Suprapubic skin (tissue), 4 donors: ENCODE measurements around the gene RPL13. TPM values are rescaled to one million over a fixed set of nuclear protein-coding genes. Genes with fewer than 3 reads are reported as not detected.

Experiments used
- DNase-seq, 2 donors: peaks; one replicate each; pipeline ENCODE4 v3.0.0-alpha.2; 2019; ENCODE audit warnings: low spot score in 2 of 2
- H3K27ac ChIP-seq: fragments of 200-600 bp; sonication (generic); one replicate; pipeline ENCODE4 v1.5.1; 2019
- H3K27me3 ChIP-seq: fragments of 200-600 bp; sonication (generic); one replicate; pipeline ENCODE4 v1.5.1; 2019
- H3K36me3 ChIP-seq: fragments of 200-600 bp; sonication (generic); one replicate; pipeline ENCODE4 v1.5.1; 2019
- H3K4me1 ChIP-seq: fragments of 200-600 bp; sonication (generic); one replicate; pipeline ENCODE4 v1.5.1; 2019
- H3K4me3 ChIP-seq: fragments of 200-600 bp; sonication (generic); one replicate; pipeline ENCODE4 v1.5.1; 2019; ENCODE audit warnings: mild to moderate bottlenecking
- H3K9me3 ChIP-seq: fragments of 200-600 bp; sonication (generic); one replicate; pipeline ENCODE4 v1.5.1; 2019
- EP300 ChIP-seq: sonication (generic); formaldehyde crosslinking; IDR thresholded peaks from one replicate; pipeline ENCODE4 v1.6.1; 2017; ENCODE audit warnings: antibody characterized with exemption
- POLR2A ChIP-seq, 2 donors: fragments of 450-650 bp; IDR thresholded peaks; one replicate each; pipeline ENCODE4 v1.6.1; 2017; ENCODE audit warnings: antibody characterized with exemption in 2 of 2, mild to moderate bottlenecking in 2 of 2, moderate library complexity in 2 of 2
- POLR2AphosphoS5 ChIP-seq, 3 donors: sonication (generic); formaldehyde crosslinking; IDR thresholded peaks; one replicate each; pipeline ENCODE4 v1.6.1; 2017; ENCODE audit warnings: antibody characterized with exemption in 3 of 3
- WGBS: methylation state at CpG from one replicate; pipeline ENCODE4 v1.1.5; 2018; 5-methylcytosine and 5-hydroxymethylcytosine counted together
- total RNA-seq, 4 donors: library from RNA; depleted of rRNA; stranded (reverse); fragments of >200 nt; gene quantifications; one replicate each; pipeline ENCODE4 v1.1.0, GENCODE V29; 2016
- TF ChIP-seq, protein P1 (sequence below), 2 donors: fragments of 200-600 bp in 1 of 2; fragments of 450-650 bp in 1 of 2; sonication (generic) in 1 of 2; IDR thresholded peaks; one replicate each; pipeline ENCODE4 v1.5.1; 2016 to 2019; ENCODE audit warnings: antibody characterized with exemption in 2 of 2, mild to moderate bottlenecking in 1 of 2, moderate library complexity in 1 of 2

Gene RPL13
- total RNA-seq, 4 donors from 2014 or later, result 4,033 to 9,308 (median 7,964) TPM

DNA sequence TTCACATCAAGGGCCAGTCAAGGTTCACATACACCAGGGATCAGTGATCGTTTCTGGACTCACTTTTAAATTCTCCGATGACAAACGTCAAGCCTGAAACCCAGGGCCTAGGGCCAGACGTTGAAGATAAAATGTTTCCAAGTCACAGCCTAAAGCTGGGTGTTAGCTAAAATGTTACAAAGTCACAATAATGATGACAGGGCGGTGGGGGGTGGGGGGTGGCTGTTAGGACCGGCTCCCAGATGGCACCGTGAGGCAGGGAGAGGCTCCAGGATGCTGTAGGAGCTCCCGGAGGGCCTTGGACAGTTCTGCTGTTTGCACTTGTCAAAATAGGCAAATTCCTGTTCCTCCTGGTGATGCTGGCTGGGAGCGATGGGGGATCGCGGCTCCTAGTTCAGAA lies 16.4 kb upstream of the RPL13 start:
- H3K27ac ChIP-seq, result no peak overlapping the region
- no peak overlapping the region for H3K4me3 ChIP-seq
- H3K4me1 ChIP-seq, result no peaks in the 10 kb centered on the region
- 91% methylated on average over 11 of the region's 11 CpGs for WGBS
- no peak for DNase-seq
- H3K27me3 ChIP-seq, result no peaks in the 10 kb centered on the region
- TF ChIP-seq POLR2AphosphoS5 (IDR thresholded peaks at IDR 0.05) (no peak), EP300 (no peak)
- TF ChIP-seq, protein P1, sequence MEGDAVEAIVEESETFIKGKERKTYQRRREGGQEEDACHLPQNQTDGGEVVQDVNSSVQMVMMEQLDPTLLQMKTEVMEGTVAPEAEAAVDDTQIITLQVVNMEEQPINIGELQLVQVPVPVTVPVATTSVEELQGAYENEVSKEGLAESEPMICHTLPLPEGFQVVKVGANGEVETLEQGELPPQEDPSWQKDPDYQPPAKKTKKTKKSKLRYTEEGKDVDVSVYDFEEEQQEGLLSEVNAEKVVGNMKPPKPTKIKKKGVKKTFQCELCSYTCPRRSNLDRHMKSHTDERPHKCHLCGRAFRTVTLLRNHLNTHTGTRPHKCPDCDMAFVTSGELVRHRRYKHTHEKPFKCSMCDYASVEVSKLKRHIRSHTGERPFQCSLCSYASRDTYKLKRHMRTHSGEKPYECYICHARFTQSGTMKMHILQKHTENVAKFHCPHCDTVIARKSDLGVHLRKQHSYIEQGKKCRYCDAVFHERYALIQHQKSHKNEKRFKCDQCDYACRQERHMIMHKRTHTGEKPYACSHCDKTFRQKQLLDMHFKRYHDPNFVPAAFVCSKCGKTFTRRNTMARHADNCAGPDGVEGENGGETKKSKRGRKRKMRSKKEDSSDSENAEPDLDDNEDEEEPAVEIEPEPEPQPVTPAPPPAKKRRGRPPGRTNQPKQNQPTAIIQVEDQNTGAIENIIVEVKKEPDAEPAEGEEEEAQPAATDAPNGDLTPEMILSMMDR (IDR thresholded peaks at IDR 0.05), result no peak
- no peaks in the 10 kb centered on the region for H3K9me3 ChIP-seq
- peaks cover 63% of the 10 kb centered on the region for H3K36me3 ChIP-seq

DNA sequence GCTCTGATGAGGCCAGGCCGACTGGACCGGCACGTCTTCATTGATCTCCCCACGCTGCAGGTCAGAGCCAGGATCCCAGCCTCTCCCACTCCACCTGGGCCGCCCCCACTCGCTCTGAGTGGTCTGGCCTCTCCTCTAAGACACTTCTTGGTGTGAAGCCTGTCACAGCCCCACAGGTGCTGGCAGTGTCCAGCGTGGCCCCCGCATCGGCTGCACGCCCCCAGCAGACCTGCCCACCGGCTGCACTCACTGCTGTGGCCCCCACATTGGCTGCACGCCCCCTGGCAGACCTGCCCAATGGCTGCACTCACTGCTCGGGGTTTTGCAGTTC lies 15.8 kb upstream of the RPL13 start:
- no peaks in the 10 kb centered on the region for H3K27me3 ChIP-seq
- WGBS, result 92% methylated on average over 11 of the region's 13 CpGs
- no peak overlapping the region for H3K27ac ChIP-seq
- no peak for TF ChIP-seq EP300
- TF ChIP-seq POLR2AphosphoS5 (IDR thresholded peaks at IDR 0.05), result no peak
- TF ChIP-seq POLR2A (IDR thresholded peaks at IDR 0.05), result no peak
- TF ChIP-seq, protein P1 (IDR thresholded peaks at IDR 0.05), result no peak
- no peak overlapping the region for H3K4me3 ChIP-seq
- DNase-seq, result no peak
- H3K36me3 ChIP-seq, result peaks cover 69% of the 10 kb centered on the region
- H3K9me3 ChIP-seq, result no peaks in the 10 kb centered on the region
- H3K4me1 ChIP-seq, result no peaks in the 10 kb centered on the region

DNA sequence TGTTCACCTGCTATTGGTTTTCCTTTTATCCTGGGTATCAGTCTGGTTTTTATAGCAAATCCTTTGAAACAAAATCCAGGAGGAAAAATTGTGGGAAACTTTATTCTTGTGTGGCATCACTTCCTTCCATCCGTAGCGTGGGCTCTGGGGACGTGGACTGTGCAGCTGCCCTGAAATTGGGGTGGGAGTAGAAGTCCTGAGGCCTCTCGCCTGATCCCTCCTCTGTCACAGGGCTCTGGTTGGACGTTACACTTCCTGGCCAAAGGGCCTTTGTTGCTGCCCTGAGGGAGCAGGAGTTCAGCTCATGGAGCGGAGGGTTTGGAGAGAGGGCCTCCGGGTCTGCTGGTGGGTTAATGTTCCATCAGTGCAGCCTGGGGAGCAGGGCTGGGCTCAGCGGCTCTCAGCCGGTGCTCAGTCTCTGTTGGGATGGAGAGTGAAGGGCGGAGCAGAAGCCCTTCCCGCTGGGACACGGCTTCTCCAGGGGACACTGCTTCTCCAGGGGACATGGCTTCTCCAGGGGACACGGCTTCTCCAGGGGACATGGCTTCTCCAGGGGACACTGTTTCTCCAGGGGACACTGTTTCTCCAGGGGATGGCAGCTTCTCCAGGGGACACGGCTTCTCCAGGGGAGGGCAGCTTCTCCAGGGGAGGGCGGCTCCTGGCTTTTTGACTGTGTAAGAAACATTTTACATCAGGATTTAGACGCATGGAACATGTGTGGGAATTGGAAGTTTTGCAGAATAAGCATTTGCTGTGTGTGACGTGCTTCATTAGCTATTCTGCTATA lies 15.2 kb upstream of the RPL13 start:
- TF ChIP-seq EP300, result no peak
- TF ChIP-seq, protein P1 (IDR thresholded peaks at IDR 0.05), result no peak
- no peak for TF ChIP-seq POLR2A (IDR thresholded peaks at IDR 0.05)
- TF ChIP-seq POLR2AphosphoS5 (IDR thresholded peaks at IDR 0.05), result no peak
- Histone ChIP-seq H3K4me3 (no peak overlapping the region), H3K27ac (no peak overlapping the region), H3K36me3 (peaks cover 74% of the 10 kb centered on the region), H3K4me1 (no peaks in the 10 kb centered on the region), H3K27me3 (no peaks in the 10 kb centered on the region), H3K9me3 (no peaks in the 10 kb centered on the region)
- WGBS, result 96% methylated on average over 13 of the region's 17 CpGs
- DNase-seq, result no peak

DNA sequence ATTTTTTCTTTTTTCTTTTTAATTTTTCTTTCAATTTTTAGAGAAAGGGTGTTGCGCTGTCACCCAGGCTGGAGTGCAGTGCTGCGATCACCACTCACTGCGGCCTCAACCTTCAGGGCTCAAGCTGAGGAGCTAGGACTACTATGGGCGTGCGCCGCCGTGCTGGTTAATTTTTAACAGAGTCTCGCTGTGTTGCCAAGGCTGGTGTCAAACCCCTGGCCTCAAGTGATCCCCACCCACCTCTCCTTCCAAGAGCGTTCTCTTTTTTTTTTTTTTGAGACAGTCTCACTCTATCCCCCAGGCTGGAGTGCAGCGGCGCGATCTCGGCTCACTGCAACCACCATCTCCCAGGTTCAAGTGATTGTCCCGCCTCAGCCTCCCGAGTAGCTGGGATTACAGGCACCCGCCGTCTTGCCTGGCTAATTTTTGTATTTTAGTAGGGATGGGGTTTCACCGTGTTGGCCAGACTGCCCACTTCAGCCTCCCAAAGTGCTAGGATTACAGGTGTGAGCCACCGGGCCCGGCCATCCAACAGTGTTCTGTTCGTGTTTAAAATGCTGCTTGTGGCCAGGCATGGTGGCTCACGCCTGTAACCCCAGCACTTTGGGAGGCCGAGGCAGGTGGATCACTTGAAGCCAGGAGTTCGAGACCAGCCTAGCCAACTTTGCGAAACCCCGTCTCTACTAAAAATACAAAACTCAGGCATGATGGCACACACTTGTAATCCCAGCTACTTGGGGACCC lies 14.5 kb upstream of the RPL13 start:
- H3K9me3 ChIP-seq, result no peaks in the 10 kb centered on the region
- H3K27ac ChIP-seq, result no peak overlapping the region
- WGBS, result 93% methylated on average over 26 of the region's 26 CpGs
- H3K36me3 ChIP-seq, result peaks cover 79% of the 10 kb centered on the region
- H3K4me1 ChIP-seq, result no peaks in the 10 kb centered on the region
- H3K27me3 ChIP-seq, result no peaks in the 10 kb centered on the region
- no peak for DNase-seq
- H3K4me3 ChIP-seq, result no peak overlapping the region
- no peak for TF ChIP-seq EP300
- no peak for TF ChIP-seq POLR2AphosphoS5 (IDR thresholded peaks at IDR 0.05)
- no peak for TF ChIP-seq POLR2A (IDR thresholded peaks at IDR 0.05)
- TF ChIP-seq, protein P1 (IDR thresholded peaks at IDR 0.05), result no peak

DNA sequence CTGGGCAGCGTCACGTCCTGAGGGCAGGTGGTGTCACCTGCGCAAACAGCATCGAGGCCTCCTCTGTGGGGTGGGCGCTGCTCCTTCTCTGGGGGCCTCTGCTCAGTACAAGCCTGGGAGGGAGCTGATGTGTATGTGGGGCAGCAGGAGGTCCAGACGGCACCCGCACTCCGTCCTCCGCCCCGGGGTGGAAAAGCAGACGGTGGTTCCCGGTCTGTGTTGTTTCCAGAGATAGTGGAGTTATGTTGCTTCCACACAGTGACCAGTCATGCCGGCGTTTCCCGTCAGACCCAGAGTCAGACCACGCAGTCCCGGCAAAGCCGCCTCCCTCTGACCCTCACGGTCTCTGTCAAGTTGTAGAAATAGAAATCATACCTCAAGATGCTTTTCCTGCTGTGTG lies 13.7 kb upstream of the RPL13 start:
- DNase-seq, result no peak
- TF ChIP-seq, protein P1 (IDR thresholded peaks at IDR 0.05), result no peak
- no peak for TF ChIP-seq EP300
- no peak for TF ChIP-seq POLR2AphosphoS5 (IDR thresholded peaks at IDR 0.05)
- TF ChIP-seq POLR2A (IDR thresholded peaks at IDR 0.05), result no peak
- H3K27ac ChIP-seq, result no peak overlapping the region
- H3K9me3 ChIP-seq, result no peaks in the 10 kb centered on the region
- WGBS, result 92% methylated on average over 14 of the region's 19 CpGs
- H3K27me3 ChIP-seq, result no peaks in the 10 kb centered on the region
- H3K4me3 ChIP-seq, result no peak overlapping the region
- H3K4me1 ChIP-seq, result no peaks in the 10 kb centered on the region
- peaks cover 80% of the 10 kb centered on the region for H3K36me3 ChIP-seq
